ENCODE results near the gene ACSL5. TPM values are rescaled to one million over a fixed set of nuclear protein-coding genes. Genes with fewer than 3 reads are reported as not detected.
A peak's percentile ranks its signal among the peaks of the same experiment; 100 is the strongest.

Gene ACSL5
- total RNA-seq: 1 to 10 TPM; 2.2 to 7.0 (median 4.4) TPM

- no peak within 1 kb of the TSS for H3K4me3 ChIP-seq (ENCODE audit: low read depth, poor library complexity, severe bottlenecking)
- intact Hi-C loops (cut with DNase I; ENCODE audit: low total_unique reads): no loop called here
- WGBS, 2 donors: 68 to 85% methylated on average over 4 of the region's 4 CpGs
- peak in 1 of 3 donors; percentile 17 for TF ChIP-seq CTCF (IDR thresholded peaks at IDR 0.05)
- no peak for TF ChIP-seq POLR2A (IDR thresholded peaks at IDR 0.05)
- DNase-seq (ENCODE audit: low spot score in 2 of 2): no peak
These were observed at the start of gene ACSL5 for GRCh38 chr10:112373912-112374338. TSS of gene ACSL5 (plus strand) at chr10:112374116. CDS start at chr10:112394947, 20,831 bp downstream.

DNA sequence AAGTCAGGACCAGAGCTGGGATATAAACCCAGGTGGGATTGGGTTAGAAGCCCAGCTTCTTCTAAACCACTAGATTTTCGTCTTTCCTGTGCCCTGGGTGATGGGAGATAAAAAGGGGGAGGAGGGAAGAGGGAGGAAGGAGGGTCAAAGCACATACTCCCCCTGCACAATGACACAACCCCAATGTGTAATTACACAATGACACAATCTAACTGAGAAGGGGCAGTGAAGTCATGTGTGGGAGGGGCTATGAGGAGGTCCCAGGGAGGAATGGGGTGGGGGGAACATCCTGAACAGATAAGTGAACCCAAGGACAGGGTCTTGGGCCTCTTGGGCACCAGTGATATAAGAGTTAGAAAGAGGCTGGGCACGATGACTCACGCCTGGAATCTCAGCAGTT is 46.2 kb upstream of the ACSL5 start:
- intact Hi-C loops (cut with DNase I; ENCODE audit: low total_unique reads): no loop called here
- 84 to 88% methylated on average over 3 of the region's 3 CpGs for WGBS, 2 donors
- no peak for TF ChIP-seq CTCF (IDR thresholded peaks at IDR 0.05)
- TF ChIP-seq POLR2A (IDR thresholded peaks at IDR 0.05): no peak

DNA sequence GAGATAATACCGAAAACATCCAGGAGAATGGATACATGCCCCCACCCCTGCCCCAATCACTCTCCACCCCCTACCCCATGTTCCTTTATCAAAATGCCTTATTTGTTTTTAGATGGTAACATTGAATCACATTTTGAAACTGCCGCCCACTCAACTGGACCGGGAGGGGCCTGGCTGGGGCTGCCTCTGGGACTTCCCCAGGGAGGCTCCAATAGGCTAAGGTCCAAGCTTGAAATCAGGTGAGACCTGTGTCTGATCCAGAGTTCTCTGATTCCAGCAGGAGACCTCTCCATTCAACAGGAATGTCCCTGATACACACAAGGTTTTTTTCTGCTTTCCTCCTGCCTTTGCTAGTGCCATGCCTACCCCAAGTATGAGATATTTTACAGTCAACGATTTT is 43.8 kb upstream of the ACSL5 start:
- TF ChIP-seq CTCF (IDR thresholded peaks at IDR 0.05) (no peak), POLR2A (IDR thresholded peaks at IDR 0.05) (no peak)
- intact Hi-C loops (cut with DNase I; ENCODE audit: low total_unique reads): no loop called here
- no peak overlapping the region for H3K4me3 ChIP-seq (ENCODE audit: low read depth, poor library complexity, severe bottlenecking)
- 53 to 57% methylated on average over 4 of the region's 4 CpGs for WGBS, 2 donors
- no peak for DNase-seq (ENCODE audit: low spot score in 2 of 2)

More for the DNA sequence above, 46.2 kb upstream of the ACSL5 start:
- no peak overlapping the region for H3K4me3 ChIP-seq (ENCODE audit: low read depth, poor library complexity, severe bottlenecking)
- DNase-seq (ENCODE audit: low spot score in 2 of 2): no peak

DNA sequence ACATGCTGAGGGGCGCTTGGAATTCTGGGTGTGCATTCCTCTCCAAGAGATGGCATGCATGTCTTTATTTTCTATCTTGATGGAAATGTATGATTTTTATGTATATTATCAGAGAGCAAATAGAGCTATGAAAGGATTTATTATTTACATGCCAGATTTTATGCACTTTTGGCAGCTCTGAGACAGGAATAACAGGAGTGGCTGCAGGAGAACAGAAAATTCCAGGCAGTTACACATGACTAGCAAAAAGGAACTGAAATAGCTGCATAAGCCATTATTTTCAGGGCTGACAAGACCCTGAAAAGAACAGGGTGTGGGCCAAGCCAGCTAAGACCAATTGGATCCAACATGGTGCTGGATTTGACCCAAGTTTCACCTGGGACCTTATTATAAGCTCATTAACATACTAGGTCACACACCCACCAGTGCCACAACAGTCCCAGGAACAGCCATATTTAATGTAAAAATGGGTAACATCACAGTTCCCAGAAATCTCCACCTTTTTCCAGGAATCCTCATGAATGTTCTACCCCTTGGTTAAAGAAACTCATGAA is 43.2 kb upstream of the ACSL5 start:
- intact Hi-C loops (cut with DNase I; ENCODE audit: low total_unique reads): no loop called here
- no peak overlapping the region for H3K4me3 ChIP-seq (ENCODE audit: low read depth, poor library complexity, severe bottlenecking)
- 45 to 56% methylated on average over 1 of the region's 1 CpG for WGBS, 2 donors
- no peak for TF ChIP-seq CTCF (IDR thresholded peaks at IDR 0.05)
- no peak for TF ChIP-seq POLR2A (IDR thresholded peaks at IDR 0.05)
- DNase-seq (ENCODE audit: low spot score in 2 of 2): no peak

GRCh38 chr10:112332022-112332421 is 41.9 kb upstream of the ACSL5 start:
- 89% methylated on average over 3 of the region's 3 CpGs for whole genome bisulfite sequencing, 2 donors
- intact Hi-C loops (cut with DNase I; ENCODE audit: low total_unique reads): no loop called here
- no peak for TF ChIP-seq CTCF (IDR thresholded peaks at IDR 0.05)
- TF ChIP-seq POLR2A (IDR thresholded peaks at IDR 0.05): no peak
- H3K4me3 ChIP-seq (ENCODE audit: low read depth, poor library complexity, severe bottlenecking): no peak overlapping the region
- no peak for DNase-seq (ENCODE audit: low spot score in 2 of 2)

Data from lower leg skin (tissue), 4 donors.